ENCODE results near the gene SH3BGRL2. TPM values are rescaled to one million over a fixed set of nuclear protein-coding genes. Genes with fewer than 3 reads are reported as not detected.

SH3BGRL2 gene
- total RNA-seq, 4 donors from 2014 or later: 54.7 to 177 (median 128) TPM

DNA sequence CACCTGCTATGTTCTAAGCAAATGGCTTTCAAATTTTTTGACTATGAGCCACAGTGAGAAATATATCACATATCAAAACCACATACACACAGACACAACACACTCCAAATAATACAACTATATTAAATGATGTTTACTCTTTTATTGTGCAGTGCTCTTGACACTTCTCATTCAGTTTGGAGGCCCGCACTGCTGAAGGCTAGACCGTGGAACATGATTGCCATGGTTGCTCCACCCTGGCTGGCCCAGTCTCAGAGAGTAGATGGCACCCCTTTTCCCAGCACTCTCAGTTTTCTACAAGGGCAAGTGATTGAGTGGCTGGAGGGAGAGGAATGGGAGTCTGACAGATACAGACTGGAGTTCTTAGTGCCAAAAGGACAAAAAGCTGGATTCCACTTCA is 86.9 kb downstream of the SH3BGRL2 start:
- Histone ChIP-seq H3K4me3 (no peak overlapping the region), H3K9me3 (no peaks in the 10 kb centered on the region), H3K27ac (no peak overlapping the region), H3K27me3 (no peaks in the 10 kb centered on the region), H3K4me1 (no peaks in the 10 kb centered on the region), H3K36me3 (no peaks in the 10 kb centered on the region)
- intact Hi-C loops (cut with DNase I; ENCODE audit: low total_unique reads): loop anchor here (10.0 kb wide), 1 partner anchor 143 kb away; no protein-coding TSS in a partner anchor
- 91% methylated on average over 2 of the region's 2 CpGs; no CpG with 5 or more reads in 1 of the 2 donors for WGBS, 2 donors (ENCODE audit: low coverage in 1 of 2)
- TF ChIP-seq POLR2A (IDR thresholded peaks at IDR 0.05) (no peak), POLR2AphosphoS5 (IDR thresholded peaks at IDR 0.05) (no peak), EP300 (IDR thresholded peaks at IDR 0.05; ENCODE audit: low read depth) (no peak)
- TF ChIP-seq, protein P1, sequence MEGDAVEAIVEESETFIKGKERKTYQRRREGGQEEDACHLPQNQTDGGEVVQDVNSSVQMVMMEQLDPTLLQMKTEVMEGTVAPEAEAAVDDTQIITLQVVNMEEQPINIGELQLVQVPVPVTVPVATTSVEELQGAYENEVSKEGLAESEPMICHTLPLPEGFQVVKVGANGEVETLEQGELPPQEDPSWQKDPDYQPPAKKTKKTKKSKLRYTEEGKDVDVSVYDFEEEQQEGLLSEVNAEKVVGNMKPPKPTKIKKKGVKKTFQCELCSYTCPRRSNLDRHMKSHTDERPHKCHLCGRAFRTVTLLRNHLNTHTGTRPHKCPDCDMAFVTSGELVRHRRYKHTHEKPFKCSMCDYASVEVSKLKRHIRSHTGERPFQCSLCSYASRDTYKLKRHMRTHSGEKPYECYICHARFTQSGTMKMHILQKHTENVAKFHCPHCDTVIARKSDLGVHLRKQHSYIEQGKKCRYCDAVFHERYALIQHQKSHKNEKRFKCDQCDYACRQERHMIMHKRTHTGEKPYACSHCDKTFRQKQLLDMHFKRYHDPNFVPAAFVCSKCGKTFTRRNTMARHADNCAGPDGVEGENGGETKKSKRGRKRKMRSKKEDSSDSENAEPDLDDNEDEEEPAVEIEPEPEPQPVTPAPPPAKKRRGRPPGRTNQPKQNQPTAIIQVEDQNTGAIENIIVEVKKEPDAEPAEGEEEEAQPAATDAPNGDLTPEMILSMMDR (IDR thresholded peaks at IDR 0.05): no peak
- in situ Hi-C loops (cut with MboI; ENCODE audit: low pct_ligation_motif_present in 1 of 4, low pct_unique_long_range_greater_than_20kb in 1 of 4, low sequenced_read_pairs in 3 of 4): loop anchor here in 1 of 4 donors (10.0 kb wide), 1 partner anchor 143 kb away; no protein-coding TSS in a partner anchor
- DNase-seq: no peak

DNA sequence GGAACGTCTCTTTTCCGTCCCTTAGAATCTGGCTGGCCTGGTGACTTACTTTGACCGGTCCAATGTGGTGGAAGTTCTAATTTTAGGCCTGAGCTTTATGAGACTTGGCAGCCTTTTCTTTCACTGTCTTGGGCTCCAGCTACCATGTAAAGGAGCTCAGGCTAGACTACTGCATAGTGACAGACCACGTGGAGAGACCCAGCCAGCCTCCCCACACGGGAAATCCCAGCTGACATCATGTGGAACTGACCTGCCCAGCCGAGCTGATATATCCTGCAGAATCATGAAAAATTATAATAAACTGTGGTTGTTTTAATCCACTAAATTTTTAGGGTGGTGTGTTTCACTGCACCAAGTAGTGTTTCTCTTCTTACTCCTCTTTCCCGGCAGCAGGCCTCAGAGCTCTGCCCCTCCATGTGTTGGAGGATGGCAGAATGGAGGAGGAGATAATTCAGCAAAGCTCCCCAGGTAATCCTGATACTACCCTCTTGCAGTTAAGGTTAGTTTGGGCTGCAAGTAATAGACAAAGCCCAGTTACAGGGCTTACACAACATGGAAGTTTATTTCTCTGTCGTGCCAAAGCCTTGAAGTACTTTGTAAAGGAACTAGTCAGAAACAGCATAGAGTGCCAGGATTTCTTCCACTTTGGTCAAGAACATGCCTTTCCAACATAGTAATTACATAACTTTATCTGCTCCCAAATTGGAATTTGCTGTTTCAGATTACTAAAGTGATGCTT is 87.5 kb downstream of the SH3BGRL2 start:
- in situ Hi-C loops (cut with MboI; ENCODE audit: low pct_ligation_motif_present in 1 of 4, low pct_unique_long_range_greater_than_20kb in 1 of 4, low sequenced_read_pairs in 3 of 4): loop anchor here in 1 of 4 donors (10.0 kb wide), 1 partner anchor 144 kb away; no protein-coding TSS in a partner anchor
- H3K36me3 ChIP-seq: no peaks in the 10 kb centered on the region
- H3K4me3 ChIP-seq: no peak overlapping the region
- no peak overlapping the region for H3K27ac ChIP-seq
- WGBS, 2 donors (ENCODE audit: low coverage in 1 of 2): 77 to 100% methylated on average over 3 to 8 of the region's 8 CpGs
- H3K27me3 ChIP-seq: no peaks in the 10 kb centered on the region
- intact Hi-C loops (cut with DNase I; ENCODE audit: low total_unique reads): loop anchor here (10.0 kb wide), 1 partner anchor 144 kb away; no protein-coding TSS in a partner anchor
- H3K9me3 ChIP-seq: no peaks in the 10 kb centered on the region
- no peaks in the 10 kb centered on the region for H3K4me1 ChIP-seq
- TF ChIP-seq EP300 (IDR thresholded peaks at IDR 0.05; ENCODE audit: low read depth) (no peak), POLR2A (IDR thresholded peaks at IDR 0.05) (no peak), POLR2AphosphoS5 (IDR thresholded peaks at IDR 0.05) (no peak)
- TF ChIP-seq, protein P1 (IDR thresholded peaks at IDR 0.05): no peak
- DNase-seq: no peak

DNA sequence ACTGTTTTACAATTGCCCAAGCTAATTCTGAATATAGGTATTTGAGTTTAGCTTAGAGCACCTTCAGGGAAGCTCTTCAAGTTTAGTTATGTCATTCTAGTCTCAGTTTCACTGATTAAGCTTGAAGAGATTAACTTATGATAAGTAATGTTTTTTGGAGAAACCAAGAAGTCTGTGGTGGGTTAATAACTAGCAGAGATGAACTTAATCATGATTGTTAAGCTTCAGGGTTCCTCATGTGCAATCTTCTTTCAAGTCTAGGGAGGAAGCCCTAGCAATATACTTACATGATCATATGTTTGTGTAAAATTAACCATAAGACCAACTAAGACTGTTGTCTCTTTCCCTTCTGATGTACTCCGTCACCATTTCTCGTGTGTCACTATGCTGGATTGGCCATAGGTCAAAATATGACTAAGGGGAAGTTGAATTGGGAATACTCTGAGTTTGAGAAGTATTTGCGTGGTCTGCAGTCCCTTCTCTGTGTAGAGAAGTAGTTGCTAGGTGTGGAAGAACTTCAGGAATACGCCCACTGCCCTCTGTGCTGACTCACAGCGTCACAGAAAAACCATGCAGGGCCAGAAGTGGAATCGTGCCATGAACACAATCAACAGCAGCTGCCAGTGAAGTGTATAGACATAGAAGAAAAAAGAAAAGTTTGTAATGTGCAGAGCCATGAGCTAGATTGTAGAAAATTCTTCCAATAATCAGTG is 88.3 kb downstream of the SH3BGRL2 start:
- 66 to 72% methylated on average over 6 of the region's 6 CpGs for WGBS, 2 donors (ENCODE audit: low coverage in 1 of 2)
- TF ChIP-seq, protein P1 (IDR thresholded peaks at IDR 0.05): no peak
- TF ChIP-seq EP300 (IDR thresholded peaks at IDR 0.05; ENCODE audit: low read depth) (no peak), POLR2AphosphoS5 (IDR thresholded peaks at IDR 0.05) (no peak), POLR2A (IDR thresholded peaks at IDR 0.05) (no peak)
- Histone ChIP-seq H3K27me3 (no peaks in the 10 kb centered on the region), H3K9me3 (no peaks in the 10 kb centered on the region), H3K36me3 (no peaks in the 10 kb centered on the region), H3K27ac (no peak overlapping the region), H3K4me3 (no peak overlapping the region), H3K4me1 (no peaks in the 10 kb centered on the region)
- in situ Hi-C loops (cut with MboI; ENCODE audit: low pct_ligation_motif_present in 1 of 4, low pct_unique_long_range_greater_than_20kb in 1 of 4, low sequenced_read_pairs in 3 of 4) (loop anchor here in 1 of 4 donors (10.0 kb wide), 1 partner anchor 145 kb away; no protein-coding TSS in a partner anchor), intact Hi-C loops (cut with DNase I; ENCODE audit: low total_unique reads) (loop anchor here (10.0 kb wide), 1 partner anchor 145 kb away; no protein-coding TSS in a partner anchor)
- no peak for DNase-seq

DNA sequence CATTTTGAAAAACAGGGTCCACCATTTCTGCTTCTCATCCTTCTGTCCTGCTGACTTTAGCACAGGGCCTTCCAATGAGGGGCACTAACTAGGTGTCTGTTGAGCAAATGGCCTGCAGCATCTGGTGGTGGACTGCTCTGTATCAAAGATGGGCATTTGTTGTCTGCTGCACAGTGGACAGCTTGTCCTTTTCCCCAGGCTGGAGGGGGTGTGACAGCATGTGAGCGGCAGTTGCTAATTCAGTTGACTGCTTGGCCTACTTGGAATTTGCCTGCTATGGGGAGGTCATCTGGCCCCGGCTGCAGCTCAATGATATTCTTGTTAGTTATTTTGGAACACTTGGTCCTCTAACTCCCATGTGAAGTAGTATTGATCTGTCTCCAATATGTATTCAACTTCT is 93.7 kb downstream of the SH3BGRL2 start:
- Histone ChIP-seq H3K36me3 (no peaks in the 10 kb centered on the region), H3K27ac (no peak overlapping the region), H3K9me3 (no peaks in the 10 kb centered on the region), H3K4me1 (no peaks in the 10 kb centered on the region), H3K4me3 (no peak overlapping the region), H3K27me3 (no peaks in the 10 kb centered on the region)
- TF ChIP-seq, protein P1 (IDR thresholded peaks at IDR 0.05): no peak
- TF ChIP-seq POLR2AphosphoS5 (IDR thresholded peaks at IDR 0.05) (no peak), EP300 (IDR thresholded peaks at IDR 0.05; ENCODE audit: low read depth) (no peak), POLR2A (IDR thresholded peaks at IDR 0.05) (no peak)
- 88 to 94% methylated on average over 2 of the region's 2 CpGs for WGBS, 2 donors (ENCODE audit: low coverage in 1 of 2)
- in situ Hi-C loops (cut with MboI; ENCODE audit: low pct_ligation_motif_present in 1 of 4, low pct_unique_long_range_greater_than_20kb in 1 of 4, low sequenced_read_pairs in 3 of 4) (no loop called here), intact Hi-C loops (cut with DNase I; ENCODE audit: low total_unique reads) (no loop called here)
- no peak for DNase-seq
